ENCODE measurements around the gene SLC25A15. TPM values are rescaled to one million over a fixed set of nuclear protein-coding genes. Genes with fewer than 3 reads are reported as not detected.
"Not testable (repeated sequence)": the region's sequence is repeated elsewhere in the genome, so short reads cannot be mapped to it uniquely, and the experiment has no call there.

SLC25A15 gene
- total and polyA plus RNA-seq, 3 donors from 2014 or later: 22.1 to 42.1 (median 35.7) TPM

GRCh38 chr13:40813667-40814454 is 24.4 kb downstream of the SLC25A15 start:
- DNase-seq: no peak
- H3K9me3 ChIP-seq: no peaks in the 10 kb centered on the region
- H3K36me3 ChIP-seq (ENCODE audit: low read depth, missing control alignments): no peaks in the 10 kb centered on the region
- intact Hi-C loops (cut with DNase I; ENCODE audit: low total_unique reads): no loop called here
- 72 to 89% methylated on average over 3 to 7 of the region's 7 CpGs for WGBS, 2 donors
- no peaks in the 10 kb centered on the region for H3K27me3 ChIP-seq
- no peak for TF ChIP-seq POLR2A (IDR thresholded peaks at IDR 0.05)
- TF ChIP-seq, protein P1, sequence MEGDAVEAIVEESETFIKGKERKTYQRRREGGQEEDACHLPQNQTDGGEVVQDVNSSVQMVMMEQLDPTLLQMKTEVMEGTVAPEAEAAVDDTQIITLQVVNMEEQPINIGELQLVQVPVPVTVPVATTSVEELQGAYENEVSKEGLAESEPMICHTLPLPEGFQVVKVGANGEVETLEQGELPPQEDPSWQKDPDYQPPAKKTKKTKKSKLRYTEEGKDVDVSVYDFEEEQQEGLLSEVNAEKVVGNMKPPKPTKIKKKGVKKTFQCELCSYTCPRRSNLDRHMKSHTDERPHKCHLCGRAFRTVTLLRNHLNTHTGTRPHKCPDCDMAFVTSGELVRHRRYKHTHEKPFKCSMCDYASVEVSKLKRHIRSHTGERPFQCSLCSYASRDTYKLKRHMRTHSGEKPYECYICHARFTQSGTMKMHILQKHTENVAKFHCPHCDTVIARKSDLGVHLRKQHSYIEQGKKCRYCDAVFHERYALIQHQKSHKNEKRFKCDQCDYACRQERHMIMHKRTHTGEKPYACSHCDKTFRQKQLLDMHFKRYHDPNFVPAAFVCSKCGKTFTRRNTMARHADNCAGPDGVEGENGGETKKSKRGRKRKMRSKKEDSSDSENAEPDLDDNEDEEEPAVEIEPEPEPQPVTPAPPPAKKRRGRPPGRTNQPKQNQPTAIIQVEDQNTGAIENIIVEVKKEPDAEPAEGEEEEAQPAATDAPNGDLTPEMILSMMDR (IDR thresholded peaks at IDR 0.05): peak in 2 of 3 experiments; percentile 14 to 15
- no peak overlapping the region for H3K27ac ChIP-seq
- no peak overlapping the region for H3K4me3 ChIP-seq
- no peaks in the 10 kb centered on the region for H3K4me1 ChIP-seq

DNA sequence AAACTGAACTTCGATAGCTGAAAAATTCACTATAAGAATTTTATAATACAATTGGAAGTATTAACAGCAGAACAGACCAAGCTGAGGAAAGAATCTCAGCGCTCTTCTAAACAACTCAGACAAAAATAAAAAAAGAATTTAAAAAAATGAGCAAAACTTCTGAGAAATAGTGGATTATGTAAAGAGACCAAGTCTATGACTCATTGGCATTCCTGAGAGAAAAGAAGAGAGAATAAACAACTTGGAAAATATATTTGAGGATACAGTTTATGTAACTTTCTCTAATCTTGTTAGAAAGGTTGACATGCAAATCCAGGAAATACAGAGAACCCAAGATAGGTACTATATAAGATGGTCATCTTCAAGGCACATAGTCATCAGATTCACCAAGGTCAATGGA is 25.4 kb downstream of the SLC25A15 start:
- Histone ChIP-seq H3K4me3 (no peak overlapping the region), H3K36me3 (ENCODE audit: low read depth, missing control alignments) (no peaks in the 10 kb centered on the region), H3K27ac (no peak overlapping the region), H3K27me3 (no peaks in the 10 kb centered on the region), H3K9me3 (no peaks in the 10 kb centered on the region), H3K4me1 (no peaks in the 10 kb centered on the region)
- TF ChIP-seq, protein P1 (IDR thresholded peaks at IDR 0.05): no peak
- no peak for TF ChIP-seq POLR2A (IDR thresholded peaks at IDR 0.05)
- intact Hi-C loops (cut with DNase I; ENCODE audit: low total_unique reads): no loop called here
- DNase-seq: no peak
- 96 to 100% methylated on average over 2 of the region's 2 CpGs for WGBS, 2 donors

DNA sequence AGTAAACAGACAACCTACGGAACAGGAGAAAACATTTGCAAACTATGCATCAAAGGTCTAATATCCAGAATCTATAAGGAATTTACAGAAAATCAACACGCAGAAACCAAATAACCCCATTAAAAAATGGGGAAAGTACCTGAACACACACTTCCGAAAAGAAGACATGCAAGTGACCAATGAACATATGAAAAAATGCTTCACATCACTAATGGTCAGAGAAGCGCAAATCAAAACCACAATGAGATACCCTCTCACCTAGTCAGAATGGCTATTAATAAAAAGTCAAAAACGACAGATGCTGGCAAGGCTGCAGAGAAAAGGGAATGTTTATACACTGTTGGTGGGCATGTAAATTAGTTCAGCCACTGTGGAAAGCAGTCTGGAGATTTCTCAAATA is 29.5 kb downstream of the SLC25A15 start:
- Histone ChIP-seq H3K4me1 (no peaks in the 10 kb centered on the region), H3K9me3 (no peaks in the 10 kb centered on the region), H3K4me3 (no peak overlapping the region), H3K27ac (no peak overlapping the region), H3K27me3 (no peaks in the 10 kb centered on the region), H3K36me3 (ENCODE audit: low read depth, missing control alignments) (no peaks in the 10 kb centered on the region)
- no peak for DNase-seq
- WGBS, 2 donors: 82 to 92% methylated on average over 5 of the region's 5 CpGs
- intact Hi-C loops (cut with DNase I; ENCODE audit: low total_unique reads): no loop called here
- TF ChIP-seq POLR2A (IDR thresholded peaks at IDR 0.05): no peak
- TF ChIP-seq, protein P1 (IDR thresholded peaks at IDR 0.05): no peak

- Histone ChIP-seq H3K9me3 (no peaks in the 10 kb centered on the region), H3K36me3 (ENCODE audit: low read depth, missing control alignments) (no peaks in the 10 kb centered on the region), H3K27ac (no peak overlapping the region), H3K4me1 (no peaks in the 10 kb centered on the region), H3K27me3 (no peaks in the 10 kb centered on the region), H3K4me3 (no peak overlapping the region)
- intact Hi-C loops (cut with DNase I; ENCODE audit: low total_unique reads): no loop called here
- TF ChIP-seq POLR2A (IDR thresholded peaks at IDR 0.05): no peak
- TF ChIP-seq, protein P1 (IDR thresholded peaks at IDR 0.05): no peak
- WGBS, 2 donors: 73 to 84% methylated on average over 1 of the region's 1 CpG
- no peak for DNase-seq
These were observed 30.4 kb downstream of the SLC25A15 start for GRCh38 chr13:40819797-40820315.

GRCh38 chr13:40839725-40840124 is 50.3 kb downstream of the SLC25A15 start:
- H3K4me3 ChIP-seq; H3K27me3 ChIP-seq; H3K4me1 ChIP-seq; H3K27ac ChIP-seq; intact Hi-C loops (cut with DNase I; ENCODE audit: low total_unique reads); H3K9me3 ChIP-seq; H3K36me3 ChIP-seq (ENCODE audit: low read depth, missing control alignments); DNase-seq: not testable (repeated sequence)
- 88 to 95% methylated on average over 2 of the region's 2 CpGs for WGBS, 2 donors

- H3K9me3 ChIP-seq; H3K27me3 ChIP-seq; H3K4me3 ChIP-seq; H3K27ac ChIP-seq; H3K36me3 ChIP-seq (ENCODE audit: low read depth, missing control alignments); intact Hi-C loops (cut with DNase I; ENCODE audit: low total_unique reads); H3K4me1 ChIP-seq; DNase-seq: not testable (repeated sequence)
- 96 to 100% methylated on average over 2 of the region's 2 CpGs for WGBS, 2 donors
These were observed 51.5 kb downstream of the SLC25A15 start for GRCh38 chr13:40840955-40841354.

Data from testis (tissue), 3 donors.